HL-60 (cell line): ENCODE measurements around the gene FAM83E.
A peak's percentile ranks its signal among the peaks of the same experiment; 100 is the strongest.

ENCODE experiments used
- DNase-seq, 2 experiments: peaks; one replicate each; pipeline ENCODE4 v3.0.0-alpha.2; 2010 to 2020; ENCODE audit warnings: low read depth in 1 of 2, low spot score in 1 of 2
- H3K27ac ChIP-seq: fragments of 250-450 bp; sonication (Bioruptor Pico); replicated peaks from 2 replicates; pipeline ENCODE4 v1.5.1; 2020; ENCODE audit warnings: mild to moderate bottlenecking, moderate library complexity
- H3K27me3 ChIP-seq: fragments of 250-450 bp; sonication (Bioruptor Pico); 2 replicates; pipeline ENCODE4 v1.5.1; 2021; ENCODE audit warnings: mild to moderate bottlenecking, moderate library complexity; ENCODE audit not compliant: insufficient read depth, poor library complexity, severe bottlenecking
- H3K4me3 ChIP-seq: replicated peaks from 2 replicates; pipeline ENCODE4 v1.5.1; 2011; ENCODE audit warnings: mild to moderate bottlenecking, control low read depth, low read length; ENCODE audit not compliant: insufficient read depth
- CTCF ChIP-seq: IDR thresholded peaks from one replicate; pipeline ENCODE4 v1.5.1; 2011; ENCODE audit warnings: low read length, control low read depth, inconsistent platforms; ENCODE audit not compliant: insufficient read depth
- GABPA ChIP-seq: IDR thresholded peaks from 2 replicates; pipeline ENCODE4 v1.6.1; 2012; ENCODE audit warnings: low read depth
- POLR2AphosphoS5 ChIP-seq: IDR thresholded peaks from 2 replicates; pipeline ENCODE4 v1.6.1; 2012; ENCODE audit warnings: low read depth
- REST ChIP-seq: IDR thresholded peaks from 2 replicates; pipeline ENCODE4 v1.6.1; 2012; ENCODE audit warnings: low read depth; ENCODE audit not compliant: insufficient replicate concordance
- SPI1 ChIP-seq: IDR thresholded peaks from 2 replicates; pipeline ENCODE4 v1.6.1; 2012; ENCODE audit warnings: low read depth, mild to moderate bottlenecking, borderline replicate concordance

The FAM83E gene

GRCh38 chr19:48646001-48646721 lies 31.3 kb upstream of the FAM83E start, which contains the start of gene CA11:
CA11 (minus strand) TSS chr19:48646187; CDS start chr19:48645632, 555 bp downstream.
- Histone ChIP-seq H3K4me3 (peak within 1 kb of the TSS; percentile 43), H3K27ac (no peak within 1 kb of the TSS), H3K27me3 (no peaks in the 10 kb centered on the region)
- DNase-seq = peak in 1 of 2 experiments; percentile 86
- TF ChIP-seq POLR2AphosphoS5 (no peak), CTCF (peak; percentile 52)

- DNase-seq = no peak
- TF ChIP-seq POLR2AphosphoS5 = no peak
- TF ChIP-seq SPI1 = no peak
- TF ChIP-seq GABPA = no peak
- TF ChIP-seq REST = no peak
- no peak for TF ChIP-seq CTCF
- Histone ChIP-seq H3K27me3 (no peaks in the 10 kb centered on the region), H3K4me3 (peak overlapping the region; percentile 43), H3K27ac (no peak overlapping the region)
These were observed 30.7 kb upstream of the FAM83E start for GRCh38 chr19:48645620-48646000.

GRCh38 chr19:48644839-48645619 lies 30.2 kb upstream of the FAM83E start:
- DNase-seq = peak in 1 of 2 experiments; percentile 72
- H3K4me3 ChIP-seq = no peak overlapping the region
- no peaks in the 10 kb centered on the region for H3K27me3 ChIP-seq
- TF ChIP-seq REST (no peak), CTCF (no peak), SPI1 (no peak), POLR2AphosphoS5 (no peak), GABPA (no peak)
- H3K27ac ChIP-seq = no peak overlapping the region
